ENCODE results near the gene ADGRG3. TPM values are rescaled to one million over a fixed set of nuclear protein-coding genes. Genes with fewer than 3 reads are reported as not detected.
A peak's percentile ranks its signal among the peaks of the same experiment; 100 is the strongest.
"Not testable (repeated sequence)": the region's sequence is repeated elsewhere in the genome, so short reads cannot be mapped to it uniquely, and the experiment has no call there.

The ADGRG3 gene
- total RNA-seq, 1 experiment from 2014 or later = 0.07 TPM

DNA sequence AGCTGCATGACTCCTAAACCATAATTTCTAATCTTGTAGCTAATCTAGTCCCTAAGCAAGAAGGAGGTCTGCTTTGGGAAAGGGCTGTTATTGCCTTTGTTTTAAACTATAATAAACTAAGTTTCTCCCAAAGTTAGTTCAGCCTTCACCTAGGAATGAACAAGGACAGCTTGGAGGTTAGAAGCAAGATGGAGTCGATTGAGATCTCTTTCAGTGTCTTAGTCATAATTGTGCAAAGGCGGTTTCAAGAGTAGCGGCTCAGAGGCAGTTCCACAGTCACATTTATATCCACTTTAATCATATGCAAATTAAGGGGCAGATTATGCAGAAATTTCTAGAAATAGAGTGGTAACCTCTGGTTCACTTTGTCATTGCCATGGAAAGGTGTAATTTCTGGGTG lies 43.9 kb downstream of the ADGRG3 start:
- DNase-seq = no peak
- H3K36me3 ChIP-seq (replicated peaks; ENCODE audit: control insufficient read depth, insufficient read depth, low read length) = no peaks in the 10 kb centered on the region
- no peaks in the 10 kb centered on the region for H3K27me3 ChIP-seq (ENCODE audit: control insufficient read depth, insufficient read depth, low read length)
- H3K4me3 ChIP-seq (ENCODE audit: insufficient read depth, low read depth, low read length) = no peak overlapping the region

DNA sequence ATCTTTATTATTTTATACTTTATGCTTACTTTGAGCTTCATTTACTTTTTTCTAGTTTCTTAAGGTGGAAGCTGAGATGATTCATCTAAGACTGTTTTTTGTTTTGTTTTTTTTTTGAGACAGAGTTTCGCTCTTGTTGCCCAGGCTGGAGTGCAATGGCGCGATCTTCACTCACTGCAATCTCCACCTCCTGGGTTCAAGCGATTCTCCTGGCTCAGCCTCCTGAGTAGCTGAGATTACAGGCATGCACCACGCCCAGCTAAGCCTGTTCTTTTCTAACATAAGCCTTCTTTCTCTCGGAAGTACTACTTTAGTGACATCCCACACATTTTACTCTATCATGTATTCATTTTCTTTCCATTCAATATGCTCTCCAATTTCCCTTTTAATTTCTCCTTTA lies 44.5 kb downstream of the ADGRG3 start:
- H3K36me3 ChIP-seq (replicated peaks; ENCODE audit: control insufficient read depth, insufficient read depth, low read length); H3K27me3 ChIP-seq (ENCODE audit: control insufficient read depth, insufficient read depth, low read length); DNase-seq; H3K4me3 ChIP-seq (ENCODE audit: insufficient read depth, low read depth, low read length): not testable (repeated sequence)

DNA sequence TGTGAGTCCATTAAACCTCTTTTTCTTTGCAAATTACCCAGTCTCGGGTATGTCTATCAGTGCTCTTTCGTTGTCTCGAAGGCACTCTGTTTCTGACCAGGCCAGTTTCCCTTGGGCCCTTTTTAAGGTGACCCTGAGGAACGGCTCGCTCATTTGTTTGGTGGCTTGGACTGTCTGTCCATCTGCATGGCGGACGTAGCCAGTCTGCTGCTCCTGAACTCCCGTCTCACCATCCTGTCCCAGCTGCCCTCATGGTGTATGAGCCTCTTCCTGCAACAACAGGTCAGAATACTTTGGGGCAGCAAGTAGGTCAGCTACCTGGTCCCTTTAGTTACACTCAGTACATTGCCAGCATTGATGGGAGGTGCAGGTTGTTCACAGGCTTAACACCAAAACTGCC lies 45.5 kb downstream of the ADGRG3 start:
- H3K4me3 ChIP-seq (ENCODE audit: insufficient read depth, low read depth, low read length) = no peak overlapping the region
- no peaks in the 10 kb centered on the region for H3K36me3 ChIP-seq (replicated peaks; ENCODE audit: control insufficient read depth, insufficient read depth, low read length)
- no peaks in the 10 kb centered on the region for H3K27me3 ChIP-seq (ENCODE audit: control insufficient read depth, insufficient read depth, low read length)
- no peak for DNase-seq

DNA sequence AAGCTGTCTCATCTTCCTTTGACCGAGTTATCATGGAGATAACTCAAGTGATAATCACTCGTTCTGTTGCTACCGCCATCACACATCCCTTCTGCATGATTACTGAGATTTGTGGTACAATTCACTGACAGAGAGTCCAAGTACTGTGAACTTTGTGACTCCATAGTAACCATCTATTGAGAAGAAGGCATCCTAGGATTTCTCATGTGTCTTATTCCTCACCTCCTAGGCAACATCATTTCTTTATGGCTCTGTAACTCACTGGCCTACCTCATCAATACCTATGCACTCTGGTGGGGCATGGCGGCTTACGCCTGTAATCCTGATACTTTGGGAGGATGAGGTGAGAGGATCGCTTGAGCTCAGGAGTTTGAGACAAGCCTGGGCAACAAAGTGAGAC lies 45.9 kb downstream of the ADGRG3 start:
- Histone ChIP-seq H3K36me3 (replicated peaks; ENCODE audit: control insufficient read depth, insufficient read depth, low read length) (no peaks in the 10 kb centered on the region), H3K4me3 (ENCODE audit: insufficient read depth, low read depth, low read length) (no peak overlapping the region), H3K27me3 (ENCODE audit: control insufficient read depth, insufficient read depth, low read length) (no peaks in the 10 kb centered on the region)
- DNase-seq = no peak

DNA sequence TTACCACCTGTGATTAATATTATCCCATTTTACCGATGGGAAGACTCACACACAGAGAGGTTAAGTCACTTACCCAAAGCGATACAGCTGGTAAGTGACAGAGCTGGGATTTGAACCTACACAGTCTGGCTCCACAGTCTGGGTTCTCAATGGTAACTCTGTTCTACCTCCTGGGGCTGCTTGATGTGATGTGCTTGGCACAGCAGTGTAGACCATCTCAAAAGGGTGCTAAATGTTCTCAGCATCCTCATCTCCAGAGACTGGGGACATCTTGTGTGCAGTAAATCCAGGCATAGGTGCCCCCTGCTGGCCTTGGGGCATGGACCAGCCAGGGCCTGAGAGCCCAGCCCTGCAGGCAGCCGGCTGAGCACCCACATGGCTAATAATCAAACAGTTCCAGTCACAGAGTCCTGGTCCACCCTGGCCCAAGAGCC lies 52.1 kb downstream of the ADGRG3 start:
- no peaks in the 10 kb centered on the region for H3K36me3 ChIP-seq (replicated peaks; ENCODE audit: control insufficient read depth, insufficient read depth, low read length)
- H3K4me3 ChIP-seq (ENCODE audit: insufficient read depth, low read depth, low read length) = no peak overlapping the region
- DNase-seq = peak; percentile 68
- H3K27me3 ChIP-seq (ENCODE audit: control insufficient read depth, insufficient read depth, low read length) = no peaks in the 10 kb centered on the region

DNA sequence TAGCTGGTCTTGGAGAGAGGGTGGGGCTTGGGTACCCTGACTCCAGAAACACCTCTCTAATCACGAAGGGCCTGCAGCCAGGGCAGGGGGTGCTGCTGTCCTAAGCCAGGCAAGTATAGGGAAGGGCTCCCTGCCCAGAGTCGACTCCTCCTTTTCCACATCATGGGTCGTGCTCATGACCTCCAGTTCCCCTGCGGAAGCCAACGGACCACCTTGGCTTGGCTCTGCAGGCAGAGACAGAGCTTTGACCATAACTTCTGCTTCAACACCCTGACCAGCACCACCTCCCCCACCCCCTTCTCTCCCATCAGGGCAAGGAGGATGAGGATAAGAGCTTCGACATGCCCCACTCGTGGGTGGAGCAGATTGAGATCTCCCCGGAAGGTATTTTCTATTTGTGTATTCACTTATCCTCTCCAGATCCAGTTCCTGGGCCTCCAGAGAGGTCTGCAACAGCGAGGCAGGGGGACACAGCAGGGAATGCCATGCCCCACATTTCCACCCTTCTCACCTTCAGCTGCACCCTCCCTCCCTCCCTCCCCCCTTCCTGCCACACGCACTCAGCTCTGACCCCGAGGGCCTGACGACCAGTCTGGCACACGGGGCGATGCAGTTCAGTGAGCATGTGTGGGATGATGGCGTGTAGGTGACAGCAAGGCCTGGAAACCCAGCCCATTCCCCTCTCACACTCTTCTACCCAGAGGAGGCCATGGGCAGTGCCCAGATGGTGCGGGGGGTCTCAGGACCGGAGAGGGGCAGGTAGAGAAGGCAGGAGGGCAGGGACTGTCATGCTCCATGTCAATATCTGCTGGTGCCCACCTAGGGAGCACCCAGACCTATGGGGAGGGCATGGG lies 53.5 kb downstream of the ADGRG3 start:
- no peaks in the 10 kb centered on the region for H3K36me3 ChIP-seq (replicated peaks; ENCODE audit: control insufficient read depth, insufficient read depth, low read length)
- H3K4me3 ChIP-seq (ENCODE audit: insufficient read depth, low read depth, low read length) = no peak overlapping the region
- DNase-seq = peak; percentile 29
- no peaks in the 10 kb centered on the region for H3K27me3 ChIP-seq (ENCODE audit: control insufficient read depth, insufficient read depth, low read length)

DNA sequence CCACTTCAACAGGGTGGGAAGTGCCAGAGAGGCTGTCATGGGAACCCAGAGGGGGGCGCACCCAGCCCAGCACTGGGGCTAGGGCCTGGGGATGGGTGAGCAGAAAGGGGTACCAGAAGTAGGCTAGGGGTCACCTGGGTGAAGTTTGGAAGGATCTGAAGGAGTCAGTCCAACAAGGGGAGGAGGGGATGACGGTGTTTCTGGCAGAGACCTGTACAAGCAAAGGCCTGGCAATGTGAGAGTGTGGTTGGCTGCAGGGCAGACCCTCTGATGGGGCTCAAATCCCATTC lies 54.0 kb downstream of the ADGRG3 start:
- Histone ChIP-seq H3K27me3 (ENCODE audit: control insufficient read depth, insufficient read depth, low read length) (no peaks in the 10 kb centered on the region), H3K4me3 (ENCODE audit: insufficient read depth, low read depth, low read length) (no peak overlapping the region), H3K36me3 (replicated peaks; ENCODE audit: control insufficient read depth, insufficient read depth, low read length) (no peaks in the 10 kb centered on the region)
- no peak for DNase-seq

DNA sequence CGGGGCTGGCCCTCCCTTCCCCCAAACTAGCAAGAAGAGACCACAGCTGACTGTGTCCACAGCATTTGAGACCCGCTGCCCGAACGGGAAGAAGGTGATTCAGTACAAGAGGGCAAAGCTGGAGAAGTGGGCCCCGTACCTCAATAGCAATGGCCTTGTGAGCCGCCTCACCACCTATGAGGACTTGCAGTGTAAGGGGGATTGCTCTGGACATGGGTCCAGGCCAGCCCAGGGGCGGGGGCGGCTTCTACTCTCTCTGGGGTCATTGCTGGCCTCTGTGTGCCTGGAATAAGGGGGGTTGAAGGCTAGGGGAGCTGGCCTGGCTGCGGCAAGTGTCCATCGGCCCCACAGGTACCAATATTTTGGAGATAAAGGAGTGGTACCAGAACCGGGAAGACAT lies 54.5 kb downstream of the ADGRG3 start:
- H3K36me3 ChIP-seq (replicated peaks; ENCODE audit: control insufficient read depth, insufficient read depth, low read length) = no peaks in the 10 kb centered on the region
- no peaks in the 10 kb centered on the region for H3K27me3 ChIP-seq (ENCODE audit: control insufficient read depth, insufficient read depth, low read length)
- peak; percentile 34 for DNase-seq
- no peak overlapping the region for H3K4me3 ChIP-seq (ENCODE audit: insufficient read depth, low read depth, low read length)

DNA sequence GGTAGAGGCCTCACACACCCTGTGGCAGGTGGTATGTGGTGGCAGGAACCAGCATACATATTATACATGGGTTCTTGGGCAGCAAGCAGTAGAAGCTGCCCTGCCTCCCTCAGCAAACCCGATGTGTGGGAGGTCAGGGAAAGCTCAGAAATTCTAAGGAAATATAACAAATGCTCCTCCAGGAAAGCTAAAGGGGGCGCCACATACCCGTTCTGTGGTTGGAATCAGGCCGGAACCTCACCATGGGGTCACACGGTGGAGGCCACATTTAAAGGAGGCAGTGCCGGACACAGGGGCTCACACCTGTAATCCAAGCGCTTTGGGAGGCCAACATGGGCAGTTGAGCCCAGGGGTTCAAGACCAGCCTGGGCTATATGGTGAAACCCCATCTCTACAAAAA lies 55.1 kb downstream of the ADGRG3 start:
- Histone ChIP-seq H3K36me3 (replicated peaks; ENCODE audit: control insufficient read depth, insufficient read depth, low read length) (no peaks in the 10 kb centered on the region), H3K27me3 (ENCODE audit: control insufficient read depth, insufficient read depth, low read length) (no peaks in the 10 kb centered on the region), H3K4me3 (ENCODE audit: insufficient read depth, low read depth, low read length) (no peak overlapping the region)
- DNase-seq = peak; percentile 83

DNA sequence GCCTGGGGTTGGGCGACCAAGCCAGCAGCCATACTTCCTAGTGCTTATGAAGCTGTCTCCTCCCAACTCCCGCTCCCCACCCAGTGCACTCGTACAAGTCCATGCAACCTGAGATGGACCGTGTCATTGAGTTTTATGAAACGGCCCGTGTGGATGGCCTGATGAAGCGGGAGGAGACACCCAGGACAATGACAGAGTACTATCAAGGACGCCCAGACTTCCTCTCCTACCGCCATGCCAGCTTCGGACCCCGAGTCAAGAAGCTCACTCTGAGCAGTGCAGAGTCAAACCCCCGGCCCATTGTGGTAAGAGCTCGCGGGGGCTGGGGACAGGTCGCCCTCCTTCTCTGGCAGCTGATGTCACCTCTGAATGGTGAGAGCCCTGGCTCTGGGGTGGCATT lies 56.4 kb downstream of the ADGRG3 start:
- no peaks in the 10 kb centered on the region for H3K36me3 ChIP-seq (replicated peaks; ENCODE audit: control insufficient read depth, insufficient read depth, low read length)
- DNase-seq = peak; percentile 28
- H3K27me3 ChIP-seq (ENCODE audit: control insufficient read depth, insufficient read depth, low read length) = no peaks in the 10 kb centered on the region
- no peak overlapping the region for H3K4me3 ChIP-seq (ENCODE audit: insufficient read depth, low read depth, low read length)

DNA sequence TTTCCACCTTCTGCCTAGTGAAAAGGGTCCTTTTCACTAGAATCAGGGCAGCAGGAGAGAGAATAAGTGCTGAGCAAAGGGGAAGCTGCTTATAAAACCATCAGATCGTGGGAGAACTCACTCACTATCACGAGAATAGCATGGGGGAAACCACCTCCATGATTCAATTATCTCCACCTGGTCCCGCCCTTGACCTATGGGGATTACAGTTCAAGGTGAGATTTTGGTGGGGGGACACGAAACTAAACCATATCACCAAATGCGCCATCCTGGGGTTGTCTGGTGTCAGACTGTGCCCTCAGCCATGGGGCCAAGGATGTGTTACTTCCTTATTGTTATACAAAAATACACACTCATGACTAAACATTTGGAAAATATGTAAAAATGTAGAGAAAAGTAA lies 57.0 kb downstream of the ADGRG3 start:
- no peaks in the 10 kb centered on the region for H3K27me3 ChIP-seq (ENCODE audit: control insufficient read depth, insufficient read depth, low read length)
- H3K4me3 ChIP-seq (ENCODE audit: insufficient read depth, low read depth, low read length) = no peak overlapping the region
- DNase-seq = no peak
- no peaks in the 10 kb centered on the region for H3K36me3 ChIP-seq (replicated peaks; ENCODE audit: control insufficient read depth, insufficient read depth, low read length)

DNA sequence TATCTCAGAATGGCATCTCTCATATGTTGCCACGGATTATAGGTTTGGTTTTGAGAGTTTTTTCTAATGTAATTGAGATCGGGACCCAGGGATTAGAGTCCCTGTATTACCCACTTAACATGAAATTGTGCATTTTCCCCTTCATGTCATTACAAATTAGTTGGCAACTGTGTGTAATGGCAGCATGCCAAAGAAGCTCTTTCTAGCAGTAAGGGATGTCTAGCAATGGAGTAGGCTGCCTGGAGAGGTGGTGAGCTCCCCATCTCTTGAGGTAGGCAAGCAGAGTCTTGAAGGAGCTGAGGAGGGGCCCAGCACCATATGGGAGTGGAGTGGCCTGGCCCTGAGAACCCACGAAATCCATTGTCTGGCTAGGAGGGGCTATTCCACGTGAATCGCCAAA lies 57.4 kb downstream of the ADGRG3 start:
- Histone ChIP-seq H3K27me3 (ENCODE audit: control insufficient read depth, insufficient read depth, low read length) (no peaks in the 10 kb centered on the region), H3K36me3 (replicated peaks; ENCODE audit: control insufficient read depth, insufficient read depth, low read length) (no peaks in the 10 kb centered on the region), H3K4me3 (ENCODE audit: insufficient read depth, low read depth, low read length) (no peak overlapping the region)
- DNase-seq = no peak

DNA sequence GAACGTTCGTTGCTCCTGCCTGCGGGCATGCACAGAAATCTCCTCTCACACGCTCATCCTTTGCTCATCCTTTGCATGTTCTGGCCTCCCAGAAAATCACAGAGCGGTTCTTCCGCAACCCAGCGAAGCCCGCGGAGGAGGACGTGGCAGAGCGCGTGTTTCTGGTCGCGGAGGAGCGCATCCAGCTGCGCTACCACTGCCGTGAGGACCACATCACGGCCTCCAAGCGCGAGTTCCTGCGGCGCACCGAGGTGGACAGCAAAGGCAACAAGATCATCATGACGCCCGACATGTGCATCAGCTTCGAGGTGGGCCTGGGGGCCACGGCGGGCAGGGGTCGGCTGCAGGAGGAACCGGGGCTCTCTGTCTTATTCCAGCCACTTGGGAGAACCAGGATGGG lies 57.9 kb downstream of the ADGRG3 start:
- Histone ChIP-seq H3K27me3 (ENCODE audit: control insufficient read depth, insufficient read depth, low read length) (no peaks in the 10 kb centered on the region), H3K36me3 (replicated peaks; ENCODE audit: control insufficient read depth, insufficient read depth, low read length) (no peaks in the 10 kb centered on the region), H3K4me3 (ENCODE audit: insufficient read depth, low read depth, low read length) (no peak overlapping the region)
- DNase-seq = peak; percentile 40

DNA sequence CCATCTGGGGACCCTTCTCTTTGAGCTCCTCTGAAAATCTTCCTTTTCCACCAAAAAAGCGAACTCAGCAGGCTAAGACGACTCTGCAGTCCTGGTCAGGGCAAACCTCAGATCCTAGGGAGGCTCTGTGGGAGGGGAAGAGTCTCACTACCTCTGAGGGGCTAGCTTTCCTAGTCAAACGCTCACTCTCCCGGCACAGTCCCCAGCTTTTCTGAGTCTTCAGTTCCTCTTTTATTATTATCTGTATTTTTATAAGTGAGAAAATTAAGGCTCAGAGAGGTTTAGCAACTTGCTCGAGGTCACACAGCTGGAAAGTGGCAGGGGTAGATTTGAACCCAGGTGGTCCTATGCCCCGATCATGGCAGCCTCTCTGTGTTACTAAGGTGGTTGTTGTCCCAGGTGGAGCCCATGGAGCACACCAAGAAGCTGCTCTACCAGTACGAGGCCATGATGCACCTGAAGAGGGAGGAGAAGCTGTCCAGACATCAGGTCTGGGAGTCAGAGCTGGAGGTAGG lies 58.4 kb downstream of the ADGRG3 start:
- DNase-seq = no peak

DNA sequence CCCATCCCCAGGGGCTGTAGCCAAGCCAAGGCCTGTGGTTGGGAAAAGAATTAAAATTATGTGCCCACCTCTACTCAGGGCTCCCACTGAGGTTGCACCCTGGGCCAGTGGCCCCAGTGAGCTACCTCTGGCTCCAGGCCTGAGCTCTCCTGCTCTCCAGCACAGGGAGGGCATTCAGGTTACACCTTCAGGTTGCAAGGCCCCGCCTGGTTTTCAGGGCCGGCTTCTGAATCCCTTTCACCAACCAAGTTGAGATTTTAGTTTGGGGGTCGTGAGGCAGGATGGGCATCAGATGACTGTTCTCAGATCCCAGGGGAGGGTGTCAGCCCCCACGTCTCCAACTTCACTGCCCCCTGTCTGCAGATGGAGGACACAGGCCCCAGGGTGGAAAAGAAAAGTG lies 59.5 kb downstream of the ADGRG3 start:
- DNase-seq = peak; percentile 42
- H3K4me3 ChIP-seq (ENCODE audit: insufficient read depth, low read depth, low read length) = no peak overlapping the region
- H3K36me3 ChIP-seq (replicated peaks; ENCODE audit: control insufficient read depth, insufficient read depth, low read length) = no peaks in the 10 kb centered on the region
- no peaks in the 10 kb centered on the region for H3K27me3 ChIP-seq (ENCODE audit: control insufficient read depth, insufficient read depth, low read length)

More for the DNA sequence above, 58.4 kb downstream of the ADGRG3 start:
- Histone ChIP-seq H3K36me3 (replicated peaks; ENCODE audit: control insufficient read depth, insufficient read depth, low read length) (no peaks in the 10 kb centered on the region), H3K27me3 (ENCODE audit: control insufficient read depth, insufficient read depth, low read length) (no peaks in the 10 kb centered on the region), H3K4me3 (ENCODE audit: insufficient read depth, low read depth, low read length) (no peak overlapping the region)

All from H7 (cell line).